ENCODE data around the gene PTPRG.

Gene PTPRG

DNA sequence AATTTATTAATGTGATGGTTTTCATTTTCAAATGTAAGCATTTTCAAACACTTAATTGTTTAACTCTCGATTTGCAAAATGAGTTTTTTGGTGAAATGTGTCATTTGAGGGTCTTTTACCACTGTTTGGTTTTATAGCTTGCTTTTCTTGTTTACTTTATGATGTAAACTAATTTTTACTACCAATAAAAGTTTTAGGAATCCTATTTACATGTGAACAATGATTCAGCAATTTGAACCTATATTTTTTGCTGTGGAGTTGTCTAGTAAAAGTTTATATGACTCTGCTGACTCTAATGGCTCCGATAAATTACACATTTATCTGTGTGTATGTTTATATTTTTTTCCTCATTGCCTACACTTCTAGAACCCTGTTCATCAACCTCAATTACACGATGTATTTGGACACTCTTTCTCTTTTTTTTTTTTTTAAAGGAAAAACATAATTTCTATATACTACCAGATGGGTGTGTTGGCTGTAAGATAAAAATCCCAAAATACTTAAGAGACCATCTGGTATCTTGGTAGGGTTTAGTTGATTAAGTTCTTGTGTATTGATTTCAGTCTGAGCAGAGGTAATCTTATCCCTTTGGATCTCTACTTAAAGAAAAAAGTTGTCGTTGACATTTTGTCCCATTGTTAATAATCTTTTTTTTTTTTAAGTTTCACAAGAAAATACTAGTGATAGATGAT is 89.5 kb downstream of the PTPRG start:
- Histone ChIP-seq H3K79me2 (ENCODE audit: insufficient read depth, low read depth) (no peaks in the 10 kb centered on the region), H3K27me3 (ENCODE audit: insufficient read depth, low read depth) (no peaks in the 10 kb centered on the region), H4K20me1 (ENCODE audit: insufficient read depth) (no peaks in the 10 kb centered on the region), H3K36me3 (ENCODE audit: insufficient read depth) (no peaks in the 10 kb centered on the region), H3K4me3 (IDR thresholded peaks at IDR 0.05; ENCODE audit: insufficient read depth, low read depth, low read length) (no peak overlapping the region), H3K4me2 (no peak overlapping the region), H3K4me1 (ENCODE audit: low read depth, poor library complexity, severe bottlenecking) (no peaks in the 10 kb centered on the region), H3K9ac (no peak overlapping the region), H2AFZ (ENCODE audit: low read depth) (no peak overlapping the region), H3K27ac (no peak overlapping the region)
- TF ChIP-seq, protein P1, sequence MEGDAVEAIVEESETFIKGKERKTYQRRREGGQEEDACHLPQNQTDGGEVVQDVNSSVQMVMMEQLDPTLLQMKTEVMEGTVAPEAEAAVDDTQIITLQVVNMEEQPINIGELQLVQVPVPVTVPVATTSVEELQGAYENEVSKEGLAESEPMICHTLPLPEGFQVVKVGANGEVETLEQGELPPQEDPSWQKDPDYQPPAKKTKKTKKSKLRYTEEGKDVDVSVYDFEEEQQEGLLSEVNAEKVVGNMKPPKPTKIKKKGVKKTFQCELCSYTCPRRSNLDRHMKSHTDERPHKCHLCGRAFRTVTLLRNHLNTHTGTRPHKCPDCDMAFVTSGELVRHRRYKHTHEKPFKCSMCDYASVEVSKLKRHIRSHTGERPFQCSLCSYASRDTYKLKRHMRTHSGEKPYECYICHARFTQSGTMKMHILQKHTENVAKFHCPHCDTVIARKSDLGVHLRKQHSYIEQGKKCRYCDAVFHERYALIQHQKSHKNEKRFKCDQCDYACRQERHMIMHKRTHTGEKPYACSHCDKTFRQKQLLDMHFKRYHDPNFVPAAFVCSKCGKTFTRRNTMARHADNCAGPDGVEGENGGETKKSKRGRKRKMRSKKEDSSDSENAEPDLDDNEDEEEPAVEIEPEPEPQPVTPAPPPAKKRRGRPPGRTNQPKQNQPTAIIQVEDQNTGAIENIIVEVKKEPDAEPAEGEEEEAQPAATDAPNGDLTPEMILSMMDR (conservative IDR thresholded peaks at IDR 0.05; ENCODE audit: low read depth, low read length), result no peak

- no peak overlapping the region for H3K27ac ChIP-seq
- H3K27me3 ChIP-seq (ENCODE audit: insufficient read depth, low read depth), result no peaks in the 10 kb centered on the region
- no peak overlapping the region for H3K4me2 ChIP-seq
- TF ChIP-seq, protein P1 (conservative IDR thresholded peaks at IDR 0.05; ENCODE audit: low read depth, low read length), result no peak
- no peak overlapping the region for H2AFZ ChIP-seq (ENCODE audit: low read depth)
- no peak overlapping the region for H3K4me3 ChIP-seq (IDR thresholded peaks at IDR 0.05; ENCODE audit: insufficient read depth, low read depth, low read length)
- no peaks in the 10 kb centered on the region for H4K20me1 ChIP-seq (ENCODE audit: insufficient read depth)
- no peaks in the 10 kb centered on the region for H3K36me3 ChIP-seq (ENCODE audit: insufficient read depth)
- H3K4me1 ChIP-seq (ENCODE audit: low read depth, poor library complexity, severe bottlenecking), result no peaks in the 10 kb centered on the region
- H3K9ac ChIP-seq, result no peak overlapping the region
- H3K79me2 ChIP-seq (ENCODE audit: insufficient read depth, low read depth), result no peaks in the 10 kb centered on the region
Observed at GRCh38 chr3:61657689-61658088, 96.3 kb downstream of the PTPRG start.

DNA sequence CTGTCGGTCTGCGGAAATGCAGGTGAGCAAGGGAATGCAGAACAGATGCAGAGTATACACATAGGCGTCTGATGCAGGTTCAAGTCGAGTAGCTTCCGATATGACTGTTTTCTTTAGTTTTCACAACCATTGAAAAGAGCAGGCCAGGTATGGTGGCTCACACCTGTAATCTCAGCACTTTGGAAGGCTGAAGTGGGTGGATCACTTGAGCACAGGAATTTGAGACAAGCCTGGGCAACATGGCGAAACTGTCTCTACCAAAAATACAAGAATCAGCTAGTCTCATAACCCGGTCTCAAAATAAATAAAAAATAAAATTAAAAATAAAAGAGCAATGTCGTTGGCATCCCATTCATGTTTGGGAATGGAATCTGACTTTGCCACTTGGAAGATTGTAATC is 101.5 kb downstream of the PTPRG start:
- no peaks in the 10 kb centered on the region for H3K79me2 ChIP-seq (ENCODE audit: insufficient read depth, low read depth)
- H3K4me3 ChIP-seq (IDR thresholded peaks at IDR 0.05; ENCODE audit: insufficient read depth, low read depth, low read length), result no peak overlapping the region

GRCh38 chr3:61663356-61664104 is 102.2 kb downstream of the PTPRG start:
- no peaks in the 10 kb centered on the region for H3K79me2 ChIP-seq (ENCODE audit: insufficient read depth, low read depth)
- no peak overlapping the region for H3K27ac ChIP-seq
- H3K4me2 ChIP-seq, result no peak overlapping the region

More for the DNA sequence above, 101.5 kb downstream of the PTPRG start:
- Histone ChIP-seq H3K27ac (no peak overlapping the region), H4K20me1 (ENCODE audit: insufficient read depth) (no peaks in the 10 kb centered on the region), H2AFZ (ENCODE audit: low read depth) (no peak overlapping the region), H3K4me1 (ENCODE audit: low read depth, poor library complexity, severe bottlenecking) (peaks cover 19% of the 10 kb centered on the region), H3K4me2 (no peak overlapping the region), H3K36me3 (ENCODE audit: insufficient read depth) (no peaks in the 10 kb centered on the region), H3K9ac (no peak overlapping the region), H3K27me3 (ENCODE audit: insufficient read depth, low read depth) (no peaks in the 10 kb centered on the region)
- TF ChIP-seq, protein P1 (conservative IDR thresholded peaks at IDR 0.05; ENCODE audit: low read depth, low read length), result no peak

More at GRCh38 chr3:61663356-61664104, 102.2 kb downstream of the PTPRG start:
- Histone ChIP-seq H3K4me3 (IDR thresholded peaks at IDR 0.05; ENCODE audit: insufficient read depth, low read depth, low read length) (no peak overlapping the region), H3K27me3 (ENCODE audit: insufficient read depth, low read depth) (no peaks in the 10 kb centered on the region), H3K4me1 (ENCODE audit: low read depth, poor library complexity, severe bottlenecking) (peaks cover 26% of the 10 kb centered on the region), H3K9ac (no peak overlapping the region), H2AFZ (ENCODE audit: low read depth) (no peak overlapping the region), H3K36me3 (ENCODE audit: insufficient read depth) (no peaks in the 10 kb centered on the region), H4K20me1 (ENCODE audit: insufficient read depth) (no peaks in the 10 kb centered on the region)
- TF ChIP-seq, protein P1 (conservative IDR thresholded peaks at IDR 0.05; ENCODE audit: low read depth, low read length), result no peak
